Endothelial cell of umbilical vein (primary cell): ENCODE data around the gene ANAPC16. TPM values are rescaled to one million over a fixed set of nuclear protein-coding genes. Genes with fewer than 3 reads are reported as not detected.

ENCODE experiments used
- BruUV-seq: library from RNA; stranded (reverse); fragments of 400-500 nt; replicated peaks from 2 replicates; lab custom pipeline; 2021; lab: Mats Ljungman, UMichigan
- CTCF ChIA-PET: fragments of 300-600, 350-600 bp; sonication (Branson Sonifier 250); formaldehyde crosslinking; loops from one replicate; lab custom pipeline; 2021; ENCODE audit warnings: antibody characterized with exemption, inconsistent platforms; lab: Charles Lee
- POLR2A ChIA-PET: fragments of 300-600, 350-600 bp; sonication (Branson Sonifier 250); formaldehyde crosslinking; loops from one replicate; lab custom pipeline; 2021; ENCODE audit warnings: antibody characterized with exemption, inconsistent platforms; lab: Charles Lee
- DNase-seq: peaks from one replicate; pipeline ENCODE4 v3.0.0-alpha.2; 2011; ENCODE audit warnings: low read depth, low spot score
- FAIRE-seq: peaks from 2 replicates; lab custom pipeline; 2011; peaks lifted over from hg19 to GRCh38; lab: Jason Lieb, UNC
- H2AFZ ChIP-seq: 2 replicates; pipeline ENCODE4 v1.6.0; 2012; ENCODE audit warnings: low read depth, low read length, control low read depth, inconsistent platforms
- H3K27ac ChIP-seq: 2 replicates; pipeline ENCODE4 v1.5.1; 2011; ENCODE audit warnings: low read depth, mild to moderate bottlenecking, control low read depth, low read length, moderate library complexity; ENCODE audit not compliant: insufficient read depth
- H3K27me3 ChIP-seq, 2 experiments: 2 replicates each; pipeline versions ENCODE4 v1.6.0 to v1.6.1; 2011; ENCODE audit warnings: low read length in 2 of 2, mixed read lengths in 1 of 2; ENCODE audit not compliant: control insufficient read depth in 2 of 2, insufficient read depth in 2 of 2
- H3K36me3 ChIP-seq, 2 experiments: 2 replicates in 1 of 2; 3 replicates in 1 of 2; pipeline ENCODE4 v1.5.1; 2011; ENCODE audit warnings: low read length in 2 of 2, mild to moderate bottlenecking in 1 of 2, moderate library complexity in 1 of 2; ENCODE audit not compliant: control insufficient read depth in 2 of 2, insufficient read depth in 2 of 2; ENCODE audit errors: extremely low read depth in 1 of 2
- H3K4me1 ChIP-seq: 3 replicates; pipeline ENCODE4 v1.5.1; 2011; ENCODE audit warnings: mild to moderate bottlenecking, low read length; ENCODE audit not compliant: control insufficient read depth, insufficient read depth; ENCODE audit errors: extremely low read depth
- H3K4me2 ChIP-seq: 2 replicates; pipeline ENCODE4 v1.6.1; 2011; ENCODE audit warnings: low read length, control low read depth, mixed read lengths; ENCODE audit not compliant: insufficient read depth
- H3K4me3 ChIP-seq, 3 experiments: fragments of 200-600 bp in 1 of 3; sonication (generic), shearing (Covaris generic) in 1 of 3; replicated peaks in 1 of 3; 2 replicates each; pipeline ENCODE4 v1.5.1; 2011 to 2016; ENCODE audit warnings: control low read depth in 3 of 3, low read length in 3 of 3, mild to moderate bottlenecking in 2 of 3, inconsistent platforms in 1 of 3, low read depth in 1 of 3, moderate library complexity in 1 of 3; ENCODE audit not compliant: insufficient read depth in 1 of 3
- H3K79me2 ChIP-seq: 2 replicates; pipeline ENCODE4 v1.6.0; 2012; ENCODE audit warnings: low read length, inconsistent platforms; ENCODE audit not compliant: control insufficient read depth, insufficient read depth
- H3K9ac ChIP-seq: replicated peaks from 2 replicates; pipeline ENCODE3; 2011; ENCODE audit warnings: low read length, control low read depth; ENCODE audit not compliant: insufficient read depth; ENCODE audit errors: extremely low read depth
- H3K9me1 ChIP-seq: replicated peaks from 3 replicates; pipeline ENCODE4 v1.6.0; 2011; ENCODE audit warnings: mild to moderate bottlenecking, low read length; ENCODE audit not compliant: control insufficient read depth, insufficient read depth; ENCODE audit errors: extremely low read depth
- H3K9me3 ChIP-seq: replicated peaks from 2 replicates; pipeline ENCODE4 v1.5.1; 2012; ENCODE audit warnings: low read length, inconsistent platforms; ENCODE audit not compliant: control insufficient read depth, insufficient read depth
- H4K20me1 ChIP-seq: replicated peaks from 2 replicates; pipeline ENCODE3; 2011; ENCODE audit warnings: mild to moderate bottlenecking, low read length; ENCODE audit not compliant: control insufficient read depth, insufficient read depth; ENCODE audit errors: extremely low read depth
- EZH2 ChIP-seq: IDR thresholded peaks from 2 replicates; pipeline ENCODE4 v1.6.1; 2012; ENCODE audit warnings: borderline replicate concordance, low read depth, mild to moderate bottlenecking, moderate library complexity, low read length, inconsistent platforms; ENCODE audit not compliant: severe bottlenecking
- FOS ChIP-seq: IDR thresholded peaks from 2 replicates; pipeline ENCODE4 v1.6.1; 2011; ENCODE audit warnings: mild to moderate bottlenecking, low read length, moderate library complexity, borderline replicate concordance; ENCODE audit not compliant: insufficient read depth
- GATA2 ChIP-seq: IDR thresholded peaks from 2 replicates; pipeline ENCODE4 v1.7.0; 2011; ENCODE audit warnings: low read depth, mild to moderate bottlenecking, moderate library complexity, mixed read lengths, low read length; ENCODE audit not compliant: insufficient read length, insufficient read depth
- JUN ChIP-seq: IDR thresholded peaks from 2 replicates; pipeline ENCODE4 v1.6.1; 2011; ENCODE audit warnings: borderline replicate concordance, low read depth; ENCODE audit not compliant: insufficient read length, insufficient read depth
- MYC ChIP-seq: IDR thresholded peaks from one replicate; pipeline ENCODE4 v1.6.1; 2011; ENCODE audit warnings: mild to moderate bottlenecking, low read depth, low read length
- POLR2A ChIP-seq: IDR thresholded peaks from 2 replicates; pipeline ENCODE4 v1.6.1; 2012; ENCODE audit warnings: low read depth, mild to moderate bottlenecking, control low read depth, low read length
- POLR2AphosphoS5 ChIP-seq: IDR thresholded peaks from 2 replicates; pipeline ENCODE4 v1.6.1; 2012; ENCODE audit warnings: low read depth, mild to moderate bottlenecking, control low read depth, low read length, moderate library complexity; ENCODE audit not compliant: insufficient read depth
- dilution Hi-C: fragments of 300-500 bp; cut with MboI; formaldehyde crosslinking; loops from one replicate; pipeline ENCODE4 v1.15.0; 2019; ENCODE audit warnings: low sequenced_read_pairs; ENCODE audit not compliant: extremely low pct_ligation_motif_present
- intact Hi-C: fragments of 100-400 bp; cut with micrococcal nuclease; formaldehyde crosslinking; loops from one replicate; pipeline ENCODE4 v1.10.0; 2022
- polyA plus RNA-seq, 4 experiments: library from polyadenylated mRNA; depleted of rRNA in 3 of 4; stranded (reverse) in 3 of 4; unstranded in 1 of 4; fragments of >200 nt; gene quantifications; 2 replicates each; pipeline versions ENCODE4 v1.2.1 to v1.2.3, GENCODE V29; 2011 to 2012; ENCODE audit warnings: missing spikeins in 1 of 4
- total RNA-seq: library from RNA; stranded (reverse); gene quantifications from 2 replicates; pipeline ENCODE4 v1.2.3, GENCODE V29; 2021
- TF ChIP-seq, protein P1 (sequence below): IDR thresholded peaks from 2 replicates; pipeline ENCODE4 v1.6.1; 2011; ENCODE audit not compliant: insufficient read depth, insufficient read length
- TF ChIP-seq, protein P2 (sequence below), 2 donors: IDR thresholded peaks; 1 replicate in 1 of 2; 2 replicates in 1 of 2; pipeline ENCODE4 v1.5.1; 2011; ENCODE audit warnings: low read length in 2 of 2, mild to moderate bottlenecking in 2 of 2, moderate library complexity in 2 of 2, control low read depth in 1 of 2, inconsistent platforms in 1 of 2, low read depth in 1 of 2; ENCODE audit not compliant: insufficient read depth in 1 of 2; ENCODE audit errors: extremely low read depth in 1 of 2

ANAPC16 gene
- total and polyA plus RNA-seq, 2 donors (not counting 3 experiments of a cell fraction or from before 2014, with no cell fraction given): 38.1 to 44.4 TPM

- no peak for FAIRE-seq
- POLR2A ChIA-PET: interaction anchor here (0.7 kb wide), 1 partner anchor 59 kb away, joined by 9 read pairs; no protein-coding TSS in a partner anchor
Observed at GRCh38 chr10:72261784-72262404, 46.1 kb downstream of the ANAPC16 start.

More at GRCh38 chr10:72261784-72262404, 46.1 kb downstream of the ANAPC16 start:
- no peaks in the 10 kb centered on the region for H3K27me3 ChIP-seq
- TF ChIP-seq, protein P1, sequence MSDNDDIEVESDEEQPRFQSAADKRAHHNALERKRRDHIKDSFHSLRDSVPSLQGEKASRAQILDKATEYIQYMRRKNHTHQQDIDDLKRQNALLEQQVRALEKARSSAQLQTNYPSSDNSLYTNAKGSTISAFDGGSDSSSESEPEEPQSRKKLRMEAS: no peak
- TF ChIP-seq, protein P2, sequence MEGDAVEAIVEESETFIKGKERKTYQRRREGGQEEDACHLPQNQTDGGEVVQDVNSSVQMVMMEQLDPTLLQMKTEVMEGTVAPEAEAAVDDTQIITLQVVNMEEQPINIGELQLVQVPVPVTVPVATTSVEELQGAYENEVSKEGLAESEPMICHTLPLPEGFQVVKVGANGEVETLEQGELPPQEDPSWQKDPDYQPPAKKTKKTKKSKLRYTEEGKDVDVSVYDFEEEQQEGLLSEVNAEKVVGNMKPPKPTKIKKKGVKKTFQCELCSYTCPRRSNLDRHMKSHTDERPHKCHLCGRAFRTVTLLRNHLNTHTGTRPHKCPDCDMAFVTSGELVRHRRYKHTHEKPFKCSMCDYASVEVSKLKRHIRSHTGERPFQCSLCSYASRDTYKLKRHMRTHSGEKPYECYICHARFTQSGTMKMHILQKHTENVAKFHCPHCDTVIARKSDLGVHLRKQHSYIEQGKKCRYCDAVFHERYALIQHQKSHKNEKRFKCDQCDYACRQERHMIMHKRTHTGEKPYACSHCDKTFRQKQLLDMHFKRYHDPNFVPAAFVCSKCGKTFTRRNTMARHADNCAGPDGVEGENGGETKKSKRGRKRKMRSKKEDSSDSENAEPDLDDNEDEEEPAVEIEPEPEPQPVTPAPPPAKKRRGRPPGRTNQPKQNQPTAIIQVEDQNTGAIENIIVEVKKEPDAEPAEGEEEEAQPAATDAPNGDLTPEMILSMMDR (IDR thresholded peaks at IDR 0.05; ENCODE audit: extremely low read depth in 1 of 2, insufficient read depth in 1 of 2, low read depth in 1 of 2, low read length in 2 of 2): no peak
- no peak for TF ChIP-seq GATA2
- TF ChIP-seq POLR2AphosphoS5: no peak
- TF ChIP-seq EZH2: no peak
- TF ChIP-seq POLR2A: no peak
- TF ChIP-seq FOS: no peak
- TF ChIP-seq JUN: no peak
- TF ChIP-seq MYC: no peak
- H2AFZ ChIP-seq: no peak overlapping the region
- dilution Hi-C loops: no loop called here
- intact Hi-C loops: no loop called here
- peaks cover 17% of the 10 kb centered on the region for H3K4me1 ChIP-seq
- H3K36me3 ChIP-seq: no peaks in the 10 kb centered on the region
- peak overlapping the region; percentile 76 for H3K4me2 ChIP-seq
- H3K9me3 ChIP-seq: no peaks in the 10 kb centered on the region
- H3K9ac ChIP-seq: no peak overlapping the region
- no peak overlapping the region for H3K4me3 ChIP-seq
- CTCF ChIA-PET: interaction anchor here (0.6 to 2.4 kb wide), 4 partner anchors 9 to 135 kb away, joined by 3 to 11 read pairs (median 6); no protein-coding TSS in a partner anchor
- H3K9me1 ChIP-seq: no peaks in the 10 kb centered on the region
- BruUV-seq: no TSS peak
- no peak overlapping the region for H3K27ac ChIP-seq
- no peaks in the 10 kb centered on the region for H4K20me1 ChIP-seq
- H3K79me2 ChIP-seq: no peaks in the 10 kb centered on the region
- no peak for DNase-seq
